Measurements from ENCODE around the gene UBB.

DNA sequence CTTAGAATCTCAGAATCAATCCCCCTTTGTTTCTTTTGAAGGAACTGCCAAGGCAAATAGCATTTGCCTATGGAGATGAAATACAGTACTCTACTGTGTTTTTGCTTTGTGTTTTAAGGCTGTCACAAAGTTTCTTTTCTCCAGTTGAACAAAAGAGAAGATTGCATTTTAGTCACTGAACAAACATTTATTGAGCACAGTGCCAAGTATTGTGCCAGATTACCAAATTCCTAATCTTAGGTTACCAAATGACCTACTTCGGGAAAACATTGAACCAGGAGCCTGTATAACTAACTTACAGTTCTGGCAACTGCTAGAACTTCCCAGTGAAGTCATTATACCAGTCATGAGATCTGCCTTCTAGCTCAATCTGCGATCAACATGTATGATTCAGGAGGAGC, 3.0 kb upstream of the UBB start:
- TF ChIP-seq POLR2A (IDR thresholded peaks at IDR 0.05; ENCODE audit: low read depth, low read length) (no peak), BHLHE40 (IDR thresholded peaks at IDR 0.05; ENCODE audit: low read depth, low read length) (no peak), MAZ (IDR thresholded peaks at IDR 0.05; ENCODE audit: borderline replicate concordance, low read depth, low read length) (no peak), RAD21 (IDR thresholded peaks at IDR 0.05; ENCODE audit: low read length) (no peak), RFX5 (IDR thresholded peaks at IDR 0.05; ENCODE audit: low read depth, low read length) (no peak), SMC3 (IDR thresholded peaks at IDR 0.05; ENCODE audit: low read depth, low read length) (no peak), CHD1 (IDR thresholded peaks at IDR 0.05; ENCODE audit: low read depth, low read length) (no peak), MAFK (IDR thresholded peaks at IDR 0.05; ENCODE audit: low read depth, low read length) (no peak), CEBPB (IDR thresholded peaks at IDR 0.05; ENCODE audit: low read depth, low read length) (no peak)
- TF ChIP-seq, protein P1, sequence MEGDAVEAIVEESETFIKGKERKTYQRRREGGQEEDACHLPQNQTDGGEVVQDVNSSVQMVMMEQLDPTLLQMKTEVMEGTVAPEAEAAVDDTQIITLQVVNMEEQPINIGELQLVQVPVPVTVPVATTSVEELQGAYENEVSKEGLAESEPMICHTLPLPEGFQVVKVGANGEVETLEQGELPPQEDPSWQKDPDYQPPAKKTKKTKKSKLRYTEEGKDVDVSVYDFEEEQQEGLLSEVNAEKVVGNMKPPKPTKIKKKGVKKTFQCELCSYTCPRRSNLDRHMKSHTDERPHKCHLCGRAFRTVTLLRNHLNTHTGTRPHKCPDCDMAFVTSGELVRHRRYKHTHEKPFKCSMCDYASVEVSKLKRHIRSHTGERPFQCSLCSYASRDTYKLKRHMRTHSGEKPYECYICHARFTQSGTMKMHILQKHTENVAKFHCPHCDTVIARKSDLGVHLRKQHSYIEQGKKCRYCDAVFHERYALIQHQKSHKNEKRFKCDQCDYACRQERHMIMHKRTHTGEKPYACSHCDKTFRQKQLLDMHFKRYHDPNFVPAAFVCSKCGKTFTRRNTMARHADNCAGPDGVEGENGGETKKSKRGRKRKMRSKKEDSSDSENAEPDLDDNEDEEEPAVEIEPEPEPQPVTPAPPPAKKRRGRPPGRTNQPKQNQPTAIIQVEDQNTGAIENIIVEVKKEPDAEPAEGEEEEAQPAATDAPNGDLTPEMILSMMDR (conservative IDR thresholded peaks at IDR 0.05; ENCODE audit: low read depth, low read length) = no peak
- TF ChIP-seq, protein P2, sequence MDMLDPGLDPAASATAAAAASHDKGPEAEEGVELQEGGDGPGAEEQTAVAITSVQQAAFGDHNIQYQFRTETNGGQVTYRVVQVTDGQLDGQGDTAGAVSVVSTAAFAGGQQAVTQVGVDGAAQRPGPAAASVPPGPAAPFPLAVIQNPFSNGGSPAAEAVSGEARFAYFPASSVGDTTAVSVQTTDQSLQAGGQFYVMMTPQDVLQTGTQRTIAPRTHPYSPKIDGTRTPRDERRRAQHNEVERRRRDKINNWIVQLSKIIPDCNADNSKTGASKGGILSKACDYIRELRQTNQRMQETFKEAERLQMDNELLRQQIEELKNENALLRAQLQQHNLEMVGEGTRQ (IDR thresholded peaks at IDR 0.05; ENCODE audit: low read depth, low read length) = no peak
- TF ChIP-seq, protein P3, sequence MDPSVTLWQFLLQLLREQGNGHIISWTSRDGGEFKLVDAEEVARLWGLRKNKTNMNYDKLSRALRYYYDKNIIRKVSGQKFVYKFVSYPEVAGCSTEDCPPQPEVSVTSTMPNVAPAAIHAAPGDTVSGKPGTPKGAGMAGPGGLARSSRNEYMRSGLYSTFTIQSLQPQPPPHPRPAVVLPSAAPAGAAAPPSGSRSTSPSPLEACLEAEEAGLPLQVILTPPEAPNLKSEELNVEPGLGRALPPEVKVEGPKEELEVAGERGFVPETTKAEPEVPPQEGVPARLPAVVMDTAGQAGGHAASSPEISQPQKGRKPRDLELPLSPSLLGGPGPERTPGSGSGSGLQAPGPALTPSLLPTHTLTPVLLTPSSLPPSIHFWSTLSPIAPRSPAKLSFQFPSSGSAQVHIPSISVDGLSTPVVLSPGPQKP (IDR thresholded peaks at IDR 0.05; ENCODE audit: borderline replicate concordance, low read depth, low read length) = no peak
